Immature natural killer cell (primary cell): Measurements from ENCODE around the gene WDR73. TPM values are rescaled to one million over a fixed set of nuclear protein-coding genes. Genes with fewer than 3 reads are reported as not detected.

Experiments used
- DNase-seq, 3 donors: peaks; one replicate each; pipeline ENCODE4 v3.0.0; 2022; ENCODE audit warnings: mixed read lengths in 1 of 3
- H3K27ac Mint-ChIP-seq, 6 donors: one replicate each; pipeline ENCODE4 v1.8.0; 2020; ENCODE audit warnings: mixed read lengths in 6 of 6, mild to moderate bottlenecking in 5 of 6, inconsistent platforms in 4 of 6, moderate library complexity in 3 of 6
- H3K27me3 Mint-ChIP-seq, 3 donors: one replicate each; pipeline ENCODE4 v1.8.0; 2020 to 2021; ENCODE audit warnings: low read depth in 3 of 3, mild to moderate bottlenecking in 3 of 3, mixed read lengths in 3 of 3, moderate library complexity in 3 of 3, inconsistent platforms in 1 of 3
- H3K36me3 Mint-ChIP-seq, 3 donors: one replicate each; pipeline ENCODE4 v1.8.0; 2020; ENCODE audit warnings: mixed read lengths in 3 of 3, inconsistent platforms in 2 of 3, mild to moderate bottlenecking in 2 of 3
- H3K4me1 Mint-ChIP-seq, 2 donors: one replicate each; pipeline ENCODE4 v1.8.0; 2020; ENCODE audit warnings: inconsistent platforms in 2 of 2, mild to moderate bottlenecking in 2 of 2, mixed read lengths in 2 of 2, moderate library complexity in 1 of 2
- H3K4me3 Mint-ChIP-seq, 5 donors: one replicate each; pipeline ENCODE4 v1.8.0; 2020; ENCODE audit warnings: mild to moderate bottlenecking in 5 of 5, mixed read lengths in 5 of 5, inconsistent platforms in 3 of 5, moderate library complexity in 3 of 5
- H3K9me3 Mint-ChIP-seq, 6 donors: one replicate each; pipeline ENCODE4 v1.8.0; 2020; ENCODE audit warnings: mild to moderate bottlenecking in 6 of 6, mixed read lengths in 6 of 6, inconsistent platforms in 4 of 6, moderate library complexity in 3 of 6
- polyA plus RNA-seq, 3 donors: library from polyadenylated mRNA; unstranded; fragments of 300-500 nt; fragmentation: Illumina TruSeq; gene quantifications; one replicate each; pipeline ENCODE4 v1.2.3, GENCODE V29; 2021

The WDR73 gene
- polyA plus RNA-seq, 3 donors from 2014 or later = 11.4 to 22.5 (median 17.0) TPM

- Mint-ChIP-seq H3K4me3 (peak within 1 kb of the TSS; percentile 93 to 99 (median 95)), H3K9me3 (no peaks in the 10 kb centered on the region), H3K36me3 (peaks cover 3 to 17% (median 4%) of the 10 kb centered on the region in 3 donors), H3K4me1 (peaks cover 48 to 52% of the 10 kb centered on the region in 2 donors), H3K27me3 (peaks cover 0 to 10% (median 8%) of the 10 kb centered on the region in 3 donors), H3K27ac (peak within 1 kb of the TSS; percentile 68 to 89 (median 80))
- DNase-seq = peak; percentile 89 to 91 (median 90)
These were observed 53.2 kb downstream of the WDR73 start, which contains the start of gene ZSCAN2 for GRCh38 chr15:84600687-84601554. Gene ZSCAN2, plus strand, starts transcription at chr15:84601009. Its CDS starts 2,919 bp downstream, at chr15:84603928.

GRCh38 chr15:84600331-84600686 is 53.8 kb downstream of the WDR73 start:
- peaks cover 42 to 46% of the 10 kb centered on the region in 2 donors for H3K4me1 Mint-ChIP-seq
- H3K9me3 Mint-ChIP-seq = no peaks in the 10 kb centered on the region
- peaks cover 0 to 10% (median 8%) of the 10 kb centered on the region in 3 donors for H3K27me3 Mint-ChIP-seq
- H3K36me3 Mint-ChIP-seq = peaks cover 0 to 11% (median 3%) of the 10 kb centered on the region in 3 donors
- peak overlapping the region; percentile 64 to 89 (median 80) for H3K27ac Mint-ChIP-seq
- DNase-seq = no peak
- peak overlapping the region; percentile 93 to 99 (median 95) for H3K4me3 Mint-ChIP-seq

GRCh38 chr15:84599906-84600305 is 54.2 kb downstream of the WDR73 start:
- Mint-ChIP-seq H3K27ac (peak overlapping the region in 1 of 6 donors; percentile 78), H3K36me3 (peaks cover 0 to 8% (median 0%) of the 10 kb centered on the region in 3 donors), H3K9me3 (no peaks in the 10 kb centered on the region), H3K4me3 (peak overlapping the region; percentile 93 to 99 (median 95)), H3K27me3 (peaks cover 0 to 10% (median 8%) of the 10 kb centered on the region in 3 donors), H3K4me1 (peaks cover 39 to 42% of the 10 kb centered on the region in 2 donors)
- no peak for DNase-seq

- Mint-ChIP-seq H3K27me3 (peaks cover 0 to 10% (median 10%) of the 10 kb centered on the region in 3 donors), H3K9me3 (no peaks in the 10 kb centered on the region), H3K27ac (peak overlapping the region in 5 of 6 donors; percentile 12 to 86 (median 85)), H3K4me1 (peaks cover 36 to 37% of the 10 kb centered on the region in 2 donors), H3K4me3 (peak overlapping the region; percentile 34 to 96 (median 63)), H3K36me3 (peaks cover 0 to 3% (median 0%) of the 10 kb centered on the region in 3 donors)
- DNase-seq = peak; percentile 18 to 30 (median 27)
These were observed 55.1 kb downstream of the WDR73 start for GRCh38 chr15:84598993-84599392.

GRCh38 chr15:84598250-84598649 is 55.8 kb downstream of the WDR73 start:
- H3K4me3 Mint-ChIP-seq = peak overlapping the region; percentile 49 to 96 (median 62)
- peak; percentile 40 to 53 (median 46) for DNase-seq
- H3K4me1 Mint-ChIP-seq = peaks cover 36 to 37% of the 10 kb centered on the region in 2 donors
- H3K27me3 Mint-ChIP-seq = peaks cover 0 to 10% (median 10%) of the 10 kb centered on the region in 3 donors
- no peaks in the 10 kb centered on the region for H3K36me3 Mint-ChIP-seq
- H3K9me3 Mint-ChIP-seq = no peaks in the 10 kb centered on the region
- H3K27ac Mint-ChIP-seq = peak overlapping the region; percentile 80 to 86 (median 83)

GRCh38 chr15:84597296-84597695 is 56.8 kb downstream of the WDR73 start:
- Mint-ChIP-seq H3K27me3 (peaks cover 0 to 10% (median 10%) of the 10 kb centered on the region in 3 donors), H3K9me3 (no peaks in the 10 kb centered on the region), H3K36me3 (no peaks in the 10 kb centered on the region), H3K4me3 (peak overlapping the region in 1 of 5 donors; percentile 60), H3K27ac (peak overlapping the region in 4 of 6 donors; percentile 6 to 81 (median 48)), H3K4me1 (peaks cover 34 to 36% of the 10 kb centered on the region in 2 donors)
- DNase-seq = no peak

GRCh38 chr15:84595660-84596059 is 58.4 kb downstream of the WDR73 start:
- Mint-ChIP-seq H3K36me3 (no peaks in the 10 kb centered on the region), H3K27ac (no peak overlapping the region), H3K4me1 (peaks cover 30 to 34% of the 10 kb centered on the region in 2 donors), H3K27me3 (peaks cover 0 to 9% (median 7%) of the 10 kb centered on the region in 3 donors), H3K4me3 (no peak overlapping the region), H3K9me3 (no peaks in the 10 kb centered on the region)
- DNase-seq = no peak

- DNase-seq = no peak
- Mint-ChIP-seq H3K27me3 (peaks cover 0 to 6% (median 2%) of the 10 kb centered on the region in 3 donors), H3K36me3 (no peaks in the 10 kb centered on the region), H3K4me1 (peaks cover 22 to 25% of the 10 kb centered on the region in 2 donors), H3K4me3 (no peak overlapping the region), H3K9me3 (no peaks in the 10 kb centered on the region), H3K27ac (no peak overlapping the region)
These were observed 59.3 kb downstream of the WDR73 start for GRCh38 chr15:84594617-84595290.

GRCh38 chr15:84591815-84592214 is 62.3 kb downstream of the WDR73 start:
- no peak overlapping the region for H3K27ac Mint-ChIP-seq
- H3K4me3 Mint-ChIP-seq = no peak overlapping the region
- no peaks in the 10 kb centered on the region for H3K9me3 Mint-ChIP-seq
- no peak for DNase-seq
- H3K27me3 Mint-ChIP-seq = peaks cover 0 to 2% (median under 1%) of the 10 kb centered on the region in 3 donors
- no peaks in the 10 kb centered on the region for H3K36me3 Mint-ChIP-seq
- H3K4me1 Mint-ChIP-seq = peaks cover 2 to 7% of the 10 kb centered on the region in 2 donors

GRCh38 chr15:84590406-84590805 is 63.7 kb downstream of the WDR73 start:
- Mint-ChIP-seq H3K27me3 (peaks cover 0 to 4% (median 2%) of the 10 kb centered on the region in 3 donors), H3K4me3 (no peak overlapping the region), H3K9me3 (no peaks in the 10 kb centered on the region), H3K36me3 (no peaks in the 10 kb centered on the region), H3K4me1 (peaks cover 2 to 7% of the 10 kb centered on the region in 2 donors), H3K27ac (no peak overlapping the region)
- no peak for DNase-seq

Other genes starting within 250 kb of the WDR73 start
- 10 to 100 TPM in 1 of 3 donors, 1 to 10 TPM in 2; 5.8 to 14.7 (median 6.8) TPM for gene ZSCAN2, start 53.3 kb downstream of the WDR73 start, polyA plus RNA-seq
- 10 to 100 TPM in 1 of 3 donors, 1 to 10 TPM in 2; 3.2 to 10.8 (median 10.0) TPM for gene NMB, start 3.9 kb upstream of the WDR73 start, polyA plus RNA-seq
- gene SEC11A, start 61.9 kb upstream of the WDR73 start, polyA plus RNA-seq = 100 to 1,000 TPM; 173 to 210 (median 188) TPM
- 1 to 10 TPM; 2.1 to 10.0 (median 2.4) TPM for gene ZNF592, start 94.3 kb upstream of the WDR73 start, polyA plus RNA-seq
- not detected for gene ALPK3, start 163.1 kb upstream of the WDR73 start, polyA plus RNA-seq
- not detected for gene SLC28A1, start 230.4 kb upstream of the WDR73 start, polyA plus RNA-seq